Activated CD4-positive, alpha-beta T cell treated with anti-CD3 and anti-CD28 coated beads, Interleukin-2, amount 10 ng/mL, durations not matched to agents 7 days and 5 days (primary cell): Measurements from ENCODE around the gene SKIDA1. TPM values are rescaled to one million over a fixed set of nuclear protein-coding genes. Genes with fewer than 3 reads are reported as not detected.
A peak's percentile ranks its signal among the peaks of the same experiment; 100 is the strongest.
"Not testable (repeated sequence)": the region's sequence is repeated elsewhere in the genome, so short reads cannot be mapped to it uniquely, and the experiment has no call there.

Experiments
- CTCF ChIA-PET: fragments of 350-600 bp; sonication (Branson Sonifier 250); formaldehyde crosslinking; loops from one replicate; lab custom pipeline; 2021; ENCODE audit warnings: antibody characterized with exemption; lab: Charles Lee
- POLR2A ChIA-PET: fragments of 350-600 bp; sonication (Branson Sonifier 250); formaldehyde crosslinking; loops from one replicate; lab custom pipeline; 2021; ENCODE audit warnings: antibody characterized with exemption; lab: Charles Lee
- DNase-seq: peaks from one replicate; pipeline ENCODE4 v3.0.0-alpha.2; 2020
- H3K27ac Mint-ChIP-seq: one replicate; pipeline ENCODE4 v1.8.0; 2021; ENCODE audit warnings: mild to moderate bottlenecking, moderate library complexity, mixed read lengths
- H3K27me3 Mint-ChIP-seq: one replicate; pipeline ENCODE4 v1.8.0; 2021; ENCODE audit warnings: mixed read lengths
- H3K36me3 Mint-ChIP-seq: one replicate; pipeline ENCODE4 v1.8.0; 2021; ENCODE audit warnings: low read depth, mixed read lengths
- H3K4me1 Mint-ChIP-seq: one replicate; pipeline ENCODE4 v1.8.0; 2021; ENCODE audit warnings: mixed read lengths
- H3K4me3 Mint-ChIP-seq: one replicate; pipeline ENCODE4 v1.8.0; 2021; ENCODE audit warnings: mild to moderate bottlenecking, moderate library complexity, mixed read lengths
- H3K9me3 Mint-ChIP-seq: one replicate; pipeline ENCODE4 v1.8.0; 2021; ENCODE audit warnings: mixed read lengths
- total RNA-seq, 2 experiments: library from RNA; stranded (reverse); gene quantifications; one replicate each; pipeline ENCODE4 v1.2.3, GENCODE V29; 2021

SKIDA1 gene
- under 1 TPM; 0.12 to 0.33 TPM for total RNA-seq

- POLR2A ChIA-PET = no interaction called here
- Mint-ChIP-seq H3K27ac (peak within 1 kb of the TSS; percentile 100), H3K4me1 (peaks cover 25% of the 10 kb centered on the region), H3K36me3 (peaks cover 12% of the 10 kb centered on the region), H3K9me3 (no peaks in the 10 kb centered on the region), H3K4me3 (peak within 1 kb of the TSS; percentile 95), H3K27me3 (peaks cover 49% of the 10 kb centered on the region)
- CTCF ChIA-PET = interaction anchor here (1.0 kb wide), 1 partner anchor 28 kb away, joined by 3 read pairs; no protein-coding TSS in a partner anchor
- DNase-seq = peak; percentile 61
Measured at GRCh38 chr10:21525367-21526187, at the start of gene SKIDA1. Gene SKIDA1 (minus strand): TSS chr10:21525682. CDS start chr10:21517822, 7,860 bp downstream.

GRCh38 chr10:21574514-21574913, 49.0 kb upstream of the SKIDA1 start:
- H3K27me3 Mint-ChIP-seq, DNase-seq, CTCF ChIA-PET, H3K9me3 Mint-ChIP-seq, POLR2A ChIA-PET, H3K27ac Mint-ChIP-seq, H3K4me3 Mint-ChIP-seq: not testable (repeated sequence)
- Mint-ChIP-seq H3K4me1 (peaks cover 39% of the 10 kb centered on the region), H3K36me3 (peaks cover 59% of the 10 kb centered on the region)

- no peaks in the 10 kb centered on the region for H3K27me3 Mint-ChIP-seq
- no peak for DNase-seq
- H3K36me3 Mint-ChIP-seq = peaks cover 57% of the 10 kb centered on the region
- POLR2A ChIA-PET = no interaction called here
- no peak overlapping the region for H3K27ac Mint-ChIP-seq
- H3K4me3 Mint-ChIP-seq = no peak overlapping the region
- H3K9me3 Mint-ChIP-seq = peaks cover 4% of the 10 kb centered on the region
- CTCF ChIA-PET = no interaction called here
- H3K4me1 Mint-ChIP-seq = peaks cover 31% of the 10 kb centered on the region
Measured at GRCh38 chr10:21572578-21572977, 47.1 kb upstream of the SKIDA1 start.

- peaks cover 58% of the 10 kb centered on the region for H3K36me3 Mint-ChIP-seq
- no peak overlapping the region for H3K4me3 Mint-ChIP-seq
- POLR2A ChIA-PET = no interaction called here
- H3K27me3 Mint-ChIP-seq = no peaks in the 10 kb centered on the region
- DNase-seq = no peak
- H3K4me1 Mint-ChIP-seq = peaks cover 38% of the 10 kb centered on the region
- CTCF ChIA-PET = interaction anchor here (0.6 kb wide), 2 partner anchors 9 to 15 kb away, joined by 3 read pairs; no protein-coding TSS in a partner anchor
- peaks cover 4% of the 10 kb centered on the region for H3K9me3 Mint-ChIP-seq
- H3K27ac Mint-ChIP-seq = peak overlapping the region; percentile 37
Measured at GRCh38 chr10:21570761-21571521, 45.5 kb upstream of the SKIDA1 start.

- Mint-ChIP-seq H3K36me3 (peaks cover 56% of the 10 kb centered on the region), H3K4me1 (peaks cover 19% of the 10 kb centered on the region)
- H3K27ac Mint-ChIP-seq, H3K9me3 Mint-ChIP-seq, DNase-seq, H3K4me3 Mint-ChIP-seq, H3K27me3 Mint-ChIP-seq, POLR2A ChIA-PET: not testable (repeated sequence)
- CTCF ChIA-PET = interaction anchor here (0.8 to 1.7 kb wide), 2 partner anchors 9 to 17 kb away, joined by 3 to 4 read pairs; no protein-coding TSS in a partner anchor
Measured at GRCh38 chr10:21558984-21559383, 33.5 kb upstream of the SKIDA1 start.

- Mint-ChIP-seq H3K36me3 (peaks cover 64% of the 10 kb centered on the region), H3K27me3 (no peaks in the 10 kb centered on the region), H3K9me3 (no peaks in the 10 kb centered on the region), H3K27ac (peak overlapping the region; percentile 52), H3K4me3 (no peak overlapping the region), H3K4me1 (peaks cover 19% of the 10 kb centered on the region)
- no peak for DNase-seq
- ChIA-PET POLR2A (no interaction called here), CTCF (no interaction called here)
Measured at GRCh38 chr10:21556527-21556926, 31.0 kb upstream of the SKIDA1 start.

GRCh38 chr10:21552638-21553037, 27.2 kb upstream of the SKIDA1 start:
- no peak for DNase-seq
- ChIA-PET CTCF (no interaction called here), POLR2A (no interaction called here)
- no peaks in the 10 kb centered on the region for H3K27me3 Mint-ChIP-seq
- H3K27ac Mint-ChIP-seq = no peak overlapping the region
- peaks cover 21% of the 10 kb centered on the region for H3K4me1 Mint-ChIP-seq
- H3K36me3 Mint-ChIP-seq = peaks cover 67% of the 10 kb centered on the region
- no peaks in the 10 kb centered on the region for H3K9me3 Mint-ChIP-seq
- no peak overlapping the region for H3K4me3 Mint-ChIP-seq

GRCh38 chr10:21547246-21547645, 21.8 kb upstream of the SKIDA1 start:
- H3K27ac Mint-ChIP-seq = no peak overlapping the region

GRCh38 chr10:21540701-21541100, 15.2 kb upstream of the SKIDA1 start:
- H3K36me3 Mint-ChIP-seq = peaks cover 56% of the 10 kb centered on the region
- POLR2A ChIA-PET = not testable (repeated sequence)
- CTCF ChIA-PET = interaction anchor here (1.7 kb wide), 1 partner anchor 9 kb away, joined by 4 read pairs; no protein-coding TSS in a partner anchor

More at GRCh38 chr10:21547246-21547645, 21.8 kb upstream of the SKIDA1 start:
- DNase-seq = no peak
- Mint-ChIP-seq H3K4me3 (no peak overlapping the region), H3K9me3 (no peaks in the 10 kb centered on the region), H3K27me3 (no peaks in the 10 kb centered on the region), H3K36me3 (peaks cover 59% of the 10 kb centered on the region), H3K4me1 (peaks cover 10% of the 10 kb centered on the region)
- POLR2A ChIA-PET = no interaction called here
- CTCF ChIA-PET = interaction anchor here (1.0 kb wide), 1 partner anchor 8 kb away, joined by 3 read pairs; no protein-coding TSS in a partner anchor

GRCh38 chr10:21536874-21537273, 11.4 kb upstream of the SKIDA1 start:
- CTCF ChIA-PET = interaction anchor here (0.7 kb wide), 1 partner anchor 45 kb away, joined by 3 read pairs; no protein-coding TSS in a partner anchor
- H3K27ac Mint-ChIP-seq = no peak overlapping the region
- H3K9me3 Mint-ChIP-seq = no peaks in the 10 kb centered on the region
- peak overlapping the region; percentile 29 for H3K4me3 Mint-ChIP-seq
- peaks cover 37% of the 10 kb centered on the region for H3K36me3 Mint-ChIP-seq
- POLR2A ChIA-PET = no interaction called here
- no peak for DNase-seq
- no peaks in the 10 kb centered on the region for H3K27me3 Mint-ChIP-seq
- peaks cover 24% of the 10 kb centered on the region for H3K4me1 Mint-ChIP-seq

More at GRCh38 chr10:21540701-21541100, 15.2 kb upstream of the SKIDA1 start:
- not testable (repeated sequence) for H3K4me3 Mint-ChIP-seq, DNase-seq, H3K9me3 Mint-ChIP-seq, H3K27ac Mint-ChIP-seq, H3K27me3 Mint-ChIP-seq
- peaks cover 13% of the 10 kb centered on the region for H3K4me1 Mint-ChIP-seq

GRCh38 chr10:21535976-21536375, 10.5 kb upstream of the SKIDA1 start:
- H3K27ac Mint-ChIP-seq, H3K9me3 Mint-ChIP-seq, POLR2A ChIA-PET, DNase-seq, H3K27me3 Mint-ChIP-seq: not testable (repeated sequence)
- Mint-ChIP-seq H3K36me3 (peaks cover 29% of the 10 kb centered on the region), H3K4me3 (peak overlapping the region; percentile 74), H3K4me1 (peaks cover 21% of the 10 kb centered on the region)
- CTCF ChIA-PET = interaction anchor here (0.7 kb wide), 1 partner anchor 44 kb away, joined by 3 read pairs; no protein-coding TSS in a partner anchor

- H3K27ac Mint-ChIP-seq = peak overlapping the region; percentile 81
- H3K9me3 Mint-ChIP-seq = no peaks in the 10 kb centered on the region
- peaks cover 27% of the 10 kb centered on the region for H3K36me3 Mint-ChIP-seq
- ChIA-PET POLR2A (no interaction called here), CTCF (no interaction called here)
- H3K27me3 Mint-ChIP-seq = no peaks in the 10 kb centered on the region
- DNase-seq = no peak
- H3K4me1 Mint-ChIP-seq = peaks cover 21% of the 10 kb centered on the region
- H3K4me3 Mint-ChIP-seq = peak overlapping the region; percentile 74
Measured at GRCh38 chr10:21535494-21535965, 10.0 kb upstream of the SKIDA1 start.
